Colonic mucosa (tissue), 4 donors: ENCODE data around the gene UXT. TPM values are rescaled to one million over a fixed set of nuclear protein-coding genes. Genes with fewer than 3 reads are reported as not detected.

Experiments used
- DNase-seq: peaks from one replicate; pipeline ENCODE4 v3.0.0-alpha.2; 2020
- H3K27ac ChIP-seq: fragments of 200-600 bp; one replicate; pipeline ENCODE4 v1.8.0; 2021
- H3K27me3 ChIP-seq: fragments of 200-600 bp; one replicate; pipeline ENCODE4 v1.8.0; 2021
- H3K36me3 ChIP-seq: fragments of 200-600 bp; one replicate; pipeline ENCODE4 v1.8.0; 2021
- H3K4me1 ChIP-seq: fragments of 200-600 bp; one replicate; pipeline ENCODE4 v1.8.0; 2021; ENCODE audit warnings: mild to moderate bottlenecking
- H3K4me3 ChIP-seq: fragments of 200-600 bp; one replicate; pipeline ENCODE4 v1.8.0; 2021
- H3K9ac ChIP-seq, 2 donors: one replicate each; pipeline ENCODE4 v1.7.0; 2013; ENCODE audit warnings: control low read depth in 2 of 2, low read depth in 2 of 2, low read length in 2 of 2
- H3K9me3 ChIP-seq: fragments of 200-600 bp; one replicate; pipeline ENCODE4 v1.8.0; 2021
- intact Hi-C: fragments of 100-400 bp; cut with DNase I; formaldehyde crosslinking; loops from one replicate; pipeline ENCODE4 v1.14.1; 2022
- total RNA-seq, 2 donors: library from RNA; stranded (reverse); fragmentation: NEBNext Ultra II Directional in 1 of 2; extraction: Animal tissue kit (Norgen Biotek cat#: 25700) in 1 of 2; gene quantifications; one replicate each; pipeline ENCODE4 v1.2.1, GENCODE V29; 2021
- TF ChIP-seq, protein P1 (sequence below): fragments of 200-600 bp; IDR thresholded peaks from one replicate; pipeline ENCODE4 v1.8.0; 2022; ENCODE audit warnings: antibody characterized with exemption, mild to moderate bottlenecking
- donor health status: healthy.
- donor health status: DM: no; HTN: no; CAD: no.
- donor health status: DM: no; HTN: no; CAD: no.

UXT gene, protein sequence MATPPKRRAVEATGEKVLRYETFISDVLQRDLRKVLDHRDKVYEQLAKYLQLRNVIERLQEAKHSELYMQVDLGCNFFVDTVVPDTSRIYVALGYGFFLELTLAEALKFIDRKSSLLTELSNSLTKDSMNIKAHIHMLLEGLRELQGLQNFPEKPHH
- total RNA-seq, result 100 to 1,000 TPM; 102 to 123 TPM

DNA sequence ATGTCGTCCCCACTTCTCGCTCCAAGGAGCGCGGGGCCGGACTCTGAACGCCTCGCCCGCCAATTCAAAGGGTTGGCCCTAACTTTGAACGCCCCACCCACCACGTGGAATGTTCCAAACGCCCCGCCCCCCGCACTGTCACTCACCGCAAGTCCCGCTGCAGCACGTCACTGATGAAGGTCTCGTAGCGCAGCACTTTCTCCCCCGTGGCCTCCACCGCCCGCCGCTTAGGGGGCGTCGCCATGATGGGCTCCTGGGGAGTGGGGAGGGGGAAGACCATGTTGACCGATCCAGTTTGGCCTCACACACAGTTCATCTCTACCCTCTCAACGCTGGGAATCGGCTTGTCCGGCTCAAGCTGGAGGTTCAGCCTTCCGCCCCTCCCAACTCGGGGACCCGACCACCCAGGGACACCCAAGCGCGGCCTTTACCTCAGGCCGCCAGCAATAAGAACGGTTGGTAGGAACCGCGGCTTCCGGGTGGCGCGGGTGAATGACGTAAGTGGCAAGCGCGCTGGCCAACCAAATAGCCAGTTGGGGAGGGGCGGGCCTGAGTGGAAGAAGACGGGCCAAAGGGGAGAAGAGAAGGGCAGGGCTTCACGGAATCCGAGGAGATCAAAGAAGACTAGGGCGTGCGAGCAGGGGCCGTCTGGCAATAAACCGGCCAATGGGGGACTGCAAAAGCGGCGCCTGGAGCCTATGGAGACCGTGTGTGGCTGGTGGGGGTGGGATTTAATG is at the start of gene UXT:
Gene UXT, minus strand, starts transcription at position 497 of the 737 bp plus-strand sequence. Its CDS starts 253 bp downstream, at position 244.
- H3K27me3 ChIP-seq, result no peaks in the 10 kb centered on the region
- TF ChIP-seq, protein P1, sequence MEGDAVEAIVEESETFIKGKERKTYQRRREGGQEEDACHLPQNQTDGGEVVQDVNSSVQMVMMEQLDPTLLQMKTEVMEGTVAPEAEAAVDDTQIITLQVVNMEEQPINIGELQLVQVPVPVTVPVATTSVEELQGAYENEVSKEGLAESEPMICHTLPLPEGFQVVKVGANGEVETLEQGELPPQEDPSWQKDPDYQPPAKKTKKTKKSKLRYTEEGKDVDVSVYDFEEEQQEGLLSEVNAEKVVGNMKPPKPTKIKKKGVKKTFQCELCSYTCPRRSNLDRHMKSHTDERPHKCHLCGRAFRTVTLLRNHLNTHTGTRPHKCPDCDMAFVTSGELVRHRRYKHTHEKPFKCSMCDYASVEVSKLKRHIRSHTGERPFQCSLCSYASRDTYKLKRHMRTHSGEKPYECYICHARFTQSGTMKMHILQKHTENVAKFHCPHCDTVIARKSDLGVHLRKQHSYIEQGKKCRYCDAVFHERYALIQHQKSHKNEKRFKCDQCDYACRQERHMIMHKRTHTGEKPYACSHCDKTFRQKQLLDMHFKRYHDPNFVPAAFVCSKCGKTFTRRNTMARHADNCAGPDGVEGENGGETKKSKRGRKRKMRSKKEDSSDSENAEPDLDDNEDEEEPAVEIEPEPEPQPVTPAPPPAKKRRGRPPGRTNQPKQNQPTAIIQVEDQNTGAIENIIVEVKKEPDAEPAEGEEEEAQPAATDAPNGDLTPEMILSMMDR, result no peak
- H3K36me3 ChIP-seq, result no peaks in the 10 kb centered on the region
- peak within 1 kb of the TSS; percentile 40 for H3K4me3 ChIP-seq
- H3K9ac ChIP-seq, result peak within 1 kb of the TSS; percentile 63 to 84
- no peaks in the 10 kb centered on the region for H3K4me1 ChIP-seq
- peak; percentile 94 for DNase-seq
- H3K9me3 ChIP-seq, result no peaks in the 10 kb centered on the region
- H3K27ac ChIP-seq, result peak within 1 kb of the TSS; percentile 83
- intact Hi-C loops, result no loop called here

DNA sequence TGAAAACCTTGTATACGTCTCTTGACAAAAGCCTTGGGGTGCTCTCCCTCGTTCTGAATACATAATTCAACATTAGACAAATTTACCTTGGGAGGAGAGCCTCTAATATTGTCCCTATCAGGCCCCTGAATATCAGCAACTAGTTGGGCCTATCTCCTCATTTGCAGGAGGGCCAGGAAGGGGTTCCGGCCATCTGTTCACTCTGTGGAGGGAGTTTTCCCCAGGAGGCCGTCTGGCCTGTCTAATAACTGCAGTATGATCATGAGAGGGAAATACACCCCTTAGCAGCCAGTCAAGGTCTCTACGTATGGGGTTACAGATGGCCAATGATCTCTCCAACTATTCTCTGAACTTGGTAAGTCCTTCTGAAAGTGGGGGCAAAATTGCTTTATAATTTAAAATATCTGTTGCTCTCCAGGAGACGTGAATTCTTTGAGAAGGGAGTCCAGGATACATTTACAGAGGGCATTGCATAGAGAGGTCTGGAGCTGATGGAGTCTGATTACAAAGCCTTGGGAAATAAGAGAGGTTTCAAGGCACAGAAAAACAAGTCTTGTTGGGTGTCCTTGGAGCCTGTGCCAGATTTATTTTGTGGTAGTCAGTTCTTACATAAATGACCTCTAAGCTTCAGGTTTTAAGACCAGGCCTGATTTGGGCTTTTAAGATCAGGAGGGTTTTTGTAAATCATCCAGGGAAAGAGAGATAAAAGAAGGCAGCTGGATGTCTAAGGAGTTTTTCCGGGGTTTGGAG is 48.2 kb upstream of the UXT start:
- Histone ChIP-seq H3K27me3 (no peaks in the 10 kb centered on the region), H3K9me3 (no peaks in the 10 kb centered on the region), H3K27ac (no peak overlapping the region), H3K4me3 (no peak overlapping the region), H3K36me3 (no peaks in the 10 kb centered on the region), H3K9ac (no peak overlapping the region), H3K4me1 (no peaks in the 10 kb centered on the region)
- TF ChIP-seq, protein P1, result no peak
- DNase-seq, result no peak
- intact Hi-C loops, result no loop called here

DNA sequence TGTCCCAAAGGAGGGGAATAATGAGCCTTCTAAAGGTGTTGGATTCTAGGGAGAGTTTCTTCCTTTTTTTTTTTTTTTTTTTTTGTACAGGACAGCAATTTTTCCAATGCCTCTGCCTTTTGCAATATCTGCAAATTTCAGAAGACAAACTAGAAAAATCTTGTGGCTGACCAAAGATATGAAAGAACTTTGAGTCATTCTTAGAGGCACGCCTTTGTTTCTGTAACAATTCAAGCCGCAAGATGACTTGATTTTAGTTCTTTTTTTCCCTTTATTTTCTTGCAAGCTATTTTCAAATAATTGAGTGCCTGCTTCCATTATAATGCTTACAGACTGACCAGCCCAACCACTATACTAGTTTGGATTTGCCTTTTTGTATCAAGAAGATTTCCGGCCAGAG is 47.6 kb upstream of the UXT start:
- no peaks in the 10 kb centered on the region for H3K36me3 ChIP-seq
- intact Hi-C loops, result no loop called here
- H3K9ac ChIP-seq, result no peak overlapping the region
- no peaks in the 10 kb centered on the region for H3K9me3 ChIP-seq
- no peak overlapping the region for H3K4me3 ChIP-seq
- DNase-seq, result no peak
- TF ChIP-seq, protein P1, result no peak
- no peaks in the 10 kb centered on the region for H3K4me1 ChIP-seq
- H3K27ac ChIP-seq, result no peak overlapping the region
- H3K27me3 ChIP-seq, result no peaks in the 10 kb centered on the region

DNA sequence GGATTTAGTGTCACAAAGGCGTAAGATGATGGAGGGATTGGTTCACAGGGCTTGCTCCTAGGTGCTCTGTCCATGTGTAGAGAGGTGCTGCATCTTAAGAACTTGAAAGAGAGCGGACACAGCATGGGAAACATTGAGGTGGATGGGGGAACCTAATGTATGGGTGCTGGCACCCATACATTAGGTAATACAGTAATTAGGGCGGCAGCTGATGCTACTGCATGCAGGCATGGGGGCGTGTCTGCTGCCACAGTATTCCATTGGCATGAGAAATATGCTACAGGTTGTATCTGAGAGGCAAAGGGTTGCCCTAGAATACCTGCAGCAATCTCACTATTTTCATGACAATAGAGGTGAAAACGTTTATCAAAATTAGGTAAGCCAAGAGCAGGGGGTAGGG is 45.8 kb upstream of the UXT start:
- H3K27me3 ChIP-seq, result no peaks in the 10 kb centered on the region
- TF ChIP-seq, protein P1, result no peak
- no peak overlapping the region for H3K9ac ChIP-seq
- DNase-seq, result no peak
- no peak overlapping the region for H3K4me3 ChIP-seq
- no peaks in the 10 kb centered on the region for H3K36me3 ChIP-seq
- no peak overlapping the region for H3K27ac ChIP-seq
- H3K9me3 ChIP-seq, result no peaks in the 10 kb centered on the region
- intact Hi-C loops, result no loop called here
- H3K4me1 ChIP-seq, result no peaks in the 10 kb centered on the region

DNA sequence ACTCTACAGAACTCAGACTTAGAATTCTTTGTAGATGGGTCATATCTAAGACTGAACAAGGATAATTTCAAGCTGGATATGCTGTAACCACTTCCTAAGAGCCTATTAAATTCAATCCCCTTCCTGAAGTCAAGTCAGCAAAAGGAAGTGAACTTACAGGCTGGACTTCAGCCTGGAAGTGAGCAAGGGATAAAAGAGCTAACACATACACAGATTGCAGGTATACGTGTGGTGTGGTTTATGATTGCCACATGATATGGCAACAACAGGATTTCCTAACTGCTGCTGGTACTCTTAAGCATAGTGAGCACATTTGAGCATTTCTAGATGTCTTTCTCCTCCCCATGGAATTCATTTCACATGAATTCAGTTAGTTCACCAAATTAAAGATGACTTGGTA is 38.2 kb upstream of the UXT start:
- peak; percentile 22 for DNase-seq
- Histone ChIP-seq H3K9me3 (no peaks in the 10 kb centered on the region), H3K4me1 (no peaks in the 10 kb centered on the region), H3K27ac (no peak overlapping the region), H3K9ac (no peak overlapping the region), H3K4me3 (no peak overlapping the region), H3K27me3 (no peaks in the 10 kb centered on the region), H3K36me3 (no peaks in the 10 kb centered on the region)
- intact Hi-C loops, result no loop called here
- TF ChIP-seq, protein P1, result no peak
